ENCODE measurements around the gene CFB. TPM values are rescaled to one million over a fixed set of nuclear protein-coding genes. Genes with fewer than 3 reads are reported as not detected.

CFB gene
- total and polyA plus RNA-seq, 9 of the 15 experiments (the other 6 are each of a cell fraction or from before 2014, with no cell fraction given), result 0.08 to 0.91 (median 0.22) TPM; not detected in 4

- Histone ChIP-seq H3K36me3 (ENCODE audit: control insufficient read depth, insufficient read depth, low read length) (no peaks in the 10 kb centered on the region), H3K4me1 (replicated peaks in 1 of 2; ENCODE audit: control insufficient read depth in 2 of 2, insufficient read depth in 2 of 2, low read length in 2 of 2) (peaks cover 3 to 8% of the 10 kb centered on the region in 2 experiments; a peak in 2 of 5 replicates), H3K9ac (ENCODE audit: insufficient read depth in 1 of 2, low read depth in 2 of 2, low read length in 2 of 2) (no peak overlapping the region), H4K20me1 (replicated peaks; ENCODE audit: control insufficient read depth, insufficient read depth, low read length) (no peaks in the 10 kb centered on the region), H2AFZ (ENCODE audit: low read depth, low read length) (no peak overlapping the region; the same call in 1 of the 2 replicates), H3K9me3 (replicated peaks; ENCODE audit: control insufficient read depth, insufficient read depth, low read depth, low read length) (no peaks in the 10 kb centered on the region), H3K9me1 (ENCODE audit: control insufficient read depth, insufficient read depth, low read length) (no peaks in the 10 kb centered on the region), H3K27me3 (ENCODE audit: control insufficient read depth in 2 of 2, insufficient read depth in 2 of 2, low read length in 2 of 2) (no peaks in the 10 kb centered on the region), H3K79me2 (ENCODE audit: control insufficient read depth, insufficient read depth, low read length) (no peaks in the 10 kb centered on the region), H3K4me3 (no peak overlapping the region), H3K27ac (ENCODE audit: extremely low read depth, low read depth, low read length) (no peak overlapping the region), H3K4me2 (ENCODE audit: insufficient read depth, low read length) (no peak overlapping the region)
- ChIA-PET POLR2A (interaction anchor here (0.8 kb wide), 1 partner anchor 223 kb away, joined by 3 read pairs; no protein-coding TSS in a partner anchor), CTCF (ENCODE audit: low intra/inter-chr PET ratio) (no interaction called here)
- intact Hi-C loops (cut with micrococcal nuclease) (loop anchor here (5.0 kb wide), 1 partner anchor 42 kb away; the partner anchor contains the start of genes NELFE and SKIC2), in situ Hi-C loops (cut with MboI) (no loop called here)
- FAIRE-seq (no peak), DNase-seq (ENCODE audit: extremely low read depth in 1 of 4, low spot score in 3 of 4) (no peak), ATAC-seq (no peak)
- BruUV-seq (replicated peaks), result no TSS peak
- TF ChIP-seq SOX6 (IDR thresholded peaks at IDR 0.05) (no peak), CBX3 (IDR thresholded peaks at IDR 0.05; ENCODE audit: borderline replicate concordance in 1 of 2, low read length in 2 of 2) (peak in 1 of 2 experiments; percentile 65; a peak in 1 of 3 replicates), TRIM28 (IDR thresholded peaks at IDR 0.05) (peak; percentile 69; the same call in 1 of the 2 replicates), KDM1A (IDR thresholded peaks at IDR 0.05) (0 out of 4 replicates have a peak, but pooled peaks of 1 of the 2 experiments have one; percentile 31), TRIM24 (IDR thresholded peaks at IDR 0.05) (0 out of 4 replicates have a peak, but pooled peaks of 1 of the 2 experiments have one; percentile 16), BCOR (IDR thresholded peaks at IDR 0.05) (peak; percentile 69; the same call in 1 of the 2 replicates), ZNF239 (CRISPR knock-in tag; IDR thresholded peaks at IDR 0.05) (no peak), SP1 (CRISPR knock-in tag; IDR thresholded peaks at IDR 0.05) (no peak), ZNF12 (CRISPR knock-in tag; IDR thresholded peaks at IDR 0.05) (peak; percentile 95), RBM25 (IDR thresholded peaks at IDR 0.05; ENCODE audit: low read depth, low read length, severe bottlenecking) (peak; percentile 72), HEY1 (CRISPR knock-in tag; IDR thresholded peaks at IDR 0.05; ENCODE audit: borderline replicate concordance) (no peak), MGA (IDR thresholded peaks at IDR 0.05) (no peak), HNRNPH1 (optimal IDR thresholded peaks at IDR 0.05; ENCODE audit: low read depth, low read length) (no peak)
These were observed 30.5 kb upstream of the CFB start for GRCh38 chr6:31915351-31915750.
